ENCODE data around the gene CNDP1.

- no peak for TF ChIP-seq CTCF (tag by site-specific recombination; IDR thresholded peaks at IDR 0.05)
- TF ChIP-seq, protein P1, sequence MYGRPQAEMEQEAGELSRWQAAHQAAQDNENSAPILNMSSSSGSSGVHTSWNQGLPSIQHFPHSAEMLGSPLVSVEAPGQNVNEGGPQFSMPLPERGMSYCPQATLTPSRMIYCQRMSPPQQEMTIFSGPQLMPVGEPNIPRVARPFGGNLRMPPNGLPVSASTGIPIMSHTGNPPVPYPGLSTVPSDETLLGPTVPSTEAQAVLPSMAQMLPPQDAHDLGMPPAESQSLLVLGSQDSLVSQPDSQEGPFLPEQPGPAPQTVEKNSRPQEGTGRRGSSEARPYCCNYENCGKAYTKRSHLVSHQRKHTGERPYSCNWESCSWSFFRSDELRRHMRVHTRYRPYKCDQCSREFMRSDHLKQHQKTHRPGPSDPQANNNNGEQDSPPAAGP (tag by site-specific recombination; IDR thresholded peaks at IDR 0.05), result no peak
- no peak for TF ChIP-seq TCF7L2 (IDR thresholded peaks at IDR 0.05; ENCODE audit: borderline replicate concordance, low read depth, low read length)
- TF ChIP-seq, protein P2, sequence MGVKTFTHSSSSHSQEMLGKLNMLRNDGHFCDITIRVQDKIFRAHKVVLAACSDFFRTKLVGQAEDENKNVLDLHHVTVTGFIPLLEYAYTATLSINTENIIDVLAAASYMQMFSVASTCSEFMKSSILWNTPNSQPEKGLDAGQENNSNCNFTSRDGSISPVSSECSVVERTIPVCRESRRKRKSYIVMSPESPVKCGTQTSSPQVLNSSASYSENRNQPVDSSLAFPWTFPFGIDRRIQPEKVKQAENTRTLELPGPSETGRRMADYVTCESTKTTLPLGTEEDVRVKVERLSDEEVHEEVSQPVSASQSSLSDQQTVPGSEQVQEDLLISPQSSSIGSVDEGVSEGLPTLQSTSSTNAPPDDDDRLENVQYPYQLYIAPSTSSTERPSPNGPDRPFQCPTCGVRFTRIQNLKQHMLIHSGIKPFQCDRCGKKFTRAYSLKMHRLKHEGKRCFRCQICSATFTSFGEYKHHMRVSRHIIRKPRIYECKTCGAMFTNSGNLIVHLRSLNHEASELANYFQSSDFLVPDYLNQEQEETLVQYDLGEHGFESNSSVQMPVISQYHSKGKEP (tag by site-specific recombination; IDR thresholded peaks at IDR 0.05), result no peak
- TF ChIP-seq, protein P3, sequence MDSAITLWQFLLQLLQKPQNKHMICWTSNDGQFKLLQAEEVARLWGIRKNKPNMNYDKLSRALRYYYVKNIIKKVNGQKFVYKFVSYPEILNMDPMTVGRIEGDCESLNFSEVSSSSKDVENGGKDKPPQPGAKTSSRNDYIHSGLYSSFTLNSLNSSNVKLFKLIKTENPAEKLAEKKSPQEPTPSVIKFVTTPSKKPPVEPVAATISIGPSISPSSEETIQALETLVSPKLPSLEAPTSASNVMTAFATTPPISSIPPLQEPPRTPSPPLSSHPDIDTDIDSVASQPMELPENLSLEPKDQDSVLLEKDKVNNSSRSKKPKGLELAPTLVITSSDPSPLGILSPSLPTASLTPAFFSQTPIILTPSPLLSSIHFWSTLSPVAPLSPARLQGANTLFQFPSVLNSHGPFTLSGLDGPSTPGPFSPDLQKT (IDR thresholded peaks at IDR 0.05; ENCODE audit: borderline replicate concordance, low read depth, low read length), result no peak
These were observed 27.7 kb upstream of the CNDP1 start for GRCh38 chr18:74506448-74507084.

All from HEK293 (cell line).